ENCODE results near the gene PPARA. TPM values are rescaled to one million over a fixed set of nuclear protein-coding genes. Genes with fewer than 3 reads are reported as not detected.

PPARA gene
- total and polyA plus RNA-seq, 2 donors (not counting 3 experiments of a cell fraction or from before 2014, with no cell fraction given), result 3.1 to 10.7 TPM

DNA sequence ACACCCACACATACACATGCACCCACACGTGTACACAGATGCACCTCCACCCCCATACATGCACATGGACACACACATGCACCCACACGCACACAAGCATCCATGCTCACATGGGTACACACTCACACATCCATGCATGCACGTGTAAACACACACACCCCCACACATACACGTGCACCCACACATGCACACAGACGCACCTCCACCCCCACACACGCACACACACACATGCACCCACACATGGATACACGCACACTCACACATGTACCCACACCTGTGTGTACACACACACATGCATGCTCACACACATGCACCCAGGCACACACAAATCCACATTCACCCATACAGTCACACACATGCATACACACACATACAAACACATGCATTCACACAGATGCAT, 75.3 kb downstream of the PPARA start:
- no peak for FAIRE-seq
- no peaks in the 10 kb centered on the region for H3K9me1 ChIP-seq (replicated peaks; ENCODE audit: control insufficient read depth, extremely low read depth, insufficient read depth, low read length)
- H3K4me2 ChIP-seq (ENCODE audit: insufficient read depth, low read length), result no peak overlapping the region
- no peaks in the 10 kb centered on the region for H3K27me3 ChIP-seq (ENCODE audit: control insufficient read depth in 2 of 2, insufficient read depth in 2 of 2, low read length in 2 of 2)
- H4K20me1 ChIP-seq (replicated peaks; ENCODE audit: control insufficient read depth, extremely low read depth, insufficient read depth, low read length), result no peaks in the 10 kb centered on the region
- intact Hi-C loops (cut with micrococcal nuclease), result no loop called here
- H2AFZ ChIP-seq (ENCODE audit: low read depth, low read length), result no peak overlapping the region
- no peaks in the 10 kb centered on the region for H3K4me1 ChIP-seq (ENCODE audit: control insufficient read depth, extremely low read depth, insufficient read depth, low read length)
- no peak overlapping the region for H3K9ac ChIP-seq (replicated peaks; ENCODE audit: extremely low read depth, insufficient read depth, low read length)
- no peak for DNase-seq (ENCODE audit: low read depth, low spot score)
- no TSS peak for BruUV-seq (replicated peaks)
- no peaks in the 10 kb centered on the region for H3K79me2 ChIP-seq (ENCODE audit: control insufficient read depth, insufficient read depth, low read length)
- no peaks in the 10 kb centered on the region for H3K36me3 ChIP-seq (ENCODE audit: control insufficient read depth in 2 of 2, extremely low read depth in 1 of 2, insufficient read depth in 2 of 2, low read length in 2 of 2)
- dilution Hi-C loops (cut with MboI; ENCODE audit: extremely low pct_ligation_motif_present, low sequenced_read_pairs), result no loop called here
- no peak overlapping the region for H3K27ac ChIP-seq (ENCODE audit: insufficient read depth, low read depth, low read length)
- ChIA-PET POLR2A (no interaction called here), CTCF (no interaction called here)
- no peak overlapping the region for H3K4me3 ChIP-seq (replicated peaks in 1 of 3; ENCODE audit: insufficient read depth in 1 of 3, low read depth in 1 of 3, low read length in 3 of 3)
- TF ChIP-seq GATA2 (IDR thresholded peaks at IDR 0.05; ENCODE audit: insufficient read depth, insufficient read length, low read depth, low read length) (no peak), FOS (IDR thresholded peaks at IDR 0.05; ENCODE audit: borderline replicate concordance, insufficient read depth, low read length) (no peak), MAX (IDR thresholded peaks at IDR 0.05; ENCODE audit: insufficient read depth, insufficient read length) (no peak), JUN (IDR thresholded peaks at IDR 0.05; ENCODE audit: borderline replicate concordance, insufficient read depth, insufficient read length, low read depth) (no peak), POLR2A (IDR thresholded peaks at IDR 0.05; ENCODE audit: low read depth, low read length) (no peak), EZH2 (IDR thresholded peaks at IDR 0.05; ENCODE audit: borderline replicate concordance, low read depth, low read length, severe bottlenecking) (no peak)
- TF ChIP-seq, protein P1, sequence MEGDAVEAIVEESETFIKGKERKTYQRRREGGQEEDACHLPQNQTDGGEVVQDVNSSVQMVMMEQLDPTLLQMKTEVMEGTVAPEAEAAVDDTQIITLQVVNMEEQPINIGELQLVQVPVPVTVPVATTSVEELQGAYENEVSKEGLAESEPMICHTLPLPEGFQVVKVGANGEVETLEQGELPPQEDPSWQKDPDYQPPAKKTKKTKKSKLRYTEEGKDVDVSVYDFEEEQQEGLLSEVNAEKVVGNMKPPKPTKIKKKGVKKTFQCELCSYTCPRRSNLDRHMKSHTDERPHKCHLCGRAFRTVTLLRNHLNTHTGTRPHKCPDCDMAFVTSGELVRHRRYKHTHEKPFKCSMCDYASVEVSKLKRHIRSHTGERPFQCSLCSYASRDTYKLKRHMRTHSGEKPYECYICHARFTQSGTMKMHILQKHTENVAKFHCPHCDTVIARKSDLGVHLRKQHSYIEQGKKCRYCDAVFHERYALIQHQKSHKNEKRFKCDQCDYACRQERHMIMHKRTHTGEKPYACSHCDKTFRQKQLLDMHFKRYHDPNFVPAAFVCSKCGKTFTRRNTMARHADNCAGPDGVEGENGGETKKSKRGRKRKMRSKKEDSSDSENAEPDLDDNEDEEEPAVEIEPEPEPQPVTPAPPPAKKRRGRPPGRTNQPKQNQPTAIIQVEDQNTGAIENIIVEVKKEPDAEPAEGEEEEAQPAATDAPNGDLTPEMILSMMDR (IDR thresholded peaks at IDR 0.05; ENCODE audit: extremely low read depth in 1 of 2, insufficient read depth in 1 of 2, low read depth in 1 of 2, low read length in 2 of 2), result no peak
- H3K9me3 ChIP-seq (replicated peaks; ENCODE audit: control insufficient read depth, insufficient read depth, low read length), result no peaks in the 10 kb centered on the region
